ENCODE data around the gene SND1. TPM values are rescaled to one million over a fixed set of nuclear protein-coding genes. Genes with fewer than 3 reads are reported as not detected.

SND1 gene
- total and polyA plus RNA-seq, 2 of the 4 experiments (the other 2 are of a cell fraction), result 154 to 294 TPM

DNA sequence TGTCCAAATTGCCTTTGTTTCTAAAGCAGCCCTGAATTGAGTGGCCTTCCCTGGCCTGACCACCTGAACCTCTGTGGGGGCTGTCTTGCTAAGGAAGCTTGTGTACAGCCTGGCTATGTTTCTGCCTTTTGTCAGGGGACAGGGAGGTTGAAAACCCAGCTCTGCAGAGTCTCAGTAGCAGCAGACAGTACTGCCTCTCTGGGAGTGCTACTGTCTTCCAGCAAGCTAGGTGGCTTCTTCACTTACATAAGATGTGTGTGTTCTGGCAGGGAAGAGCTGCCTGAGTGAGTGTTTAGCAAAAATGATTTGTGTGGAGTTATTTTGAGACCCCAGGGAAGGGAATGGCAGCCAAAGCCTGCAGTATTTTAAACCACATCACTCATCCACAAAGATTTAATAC lies 321.8 kb downstream of the SND1 start:
- Histone ChIP-seq H3K56ac (ENCODE audit: extremely low read depth, insufficient read depth, low read length) (no peak overlapping the region), H4K8ac (ENCODE audit: low read depth in 2 of 2, low read length in 2 of 2) (no peak overlapping the region), H3K18ac (ENCODE audit: low read depth, low read length) (no peak overlapping the region), H2BK5ac (ENCODE audit: low read depth, low read length, poor library complexity, severe bottlenecking) (no peak overlapping the region), H3K9ac (ENCODE audit: low read depth, low read length) (no peak overlapping the region), H3K27ac (ENCODE audit: insufficient read depth, low read length) (no peak overlapping the region), H4K91ac (ENCODE audit: insufficient read depth, low read depth, low read length) (no peak overlapping the region), H4K5ac (ENCODE audit: low read depth, low read length) (no peak overlapping the region), H2AFZ (replicated peaks; ENCODE audit: low read length, poor library complexity) (no peak overlapping the region), H2BK20ac (ENCODE audit: low read depth, low read length) (no peak overlapping the region), H3K4me1 (ENCODE audit: control insufficient read depth, insufficient read depth, low read length) (no peaks in the 10 kb centered on the region), H3K27me3 (ENCODE audit: control insufficient read depth, insufficient read depth, low read length) (no peaks in the 10 kb centered on the region), H3K23ac (ENCODE audit: low read depth, low read length) (no peak overlapping the region), H3K4ac (ENCODE audit: low read depth, low read length) (no peak overlapping the region), H4K20me1 (ENCODE audit: insufficient read depth, low read length) (peaks cover 8% of the 10 kb centered on the region; the same call in 1 of the 2 replicates), H3K9me3 (ENCODE audit: control insufficient read depth, insufficient read depth, low read length) (peaks cover 2% of the 10 kb centered on the region), H3K36me3 (ENCODE audit: control insufficient read depth, insufficient read depth, low read length) (peaks cover 10% of the 10 kb centered on the region), H3K4me3 (ENCODE audit: insufficient read depth, low read depth, low read length) (no peak overlapping the region), H2BK15ac (ENCODE audit: low read depth, low read length) (no peak overlapping the region), H3K4me2 (ENCODE audit: low read depth, low read length) (no peak overlapping the region), H2AK5ac (ENCODE audit: low read depth, low read length) (no peak overlapping the region), H3K9me1 (ENCODE audit: insufficient read depth, low read length) (peaks cover 2% of the 10 kb centered on the region; the same call in 1 of the 2 replicates), H2BK120ac (ENCODE audit: low read depth, low read length) (no peak overlapping the region), H3K79me1 (ENCODE audit: low read depth in 1 of 2, low read length in 2 of 2) (peaks cover 25 to 39% of the 10 kb centered on the region in 2 experiments), H3K14ac (replicated peaks; ENCODE audit: low read depth, low read length) (no peak overlapping the region), H2AK9ac (replicated peaks; ENCODE audit: low read depth, low read length, poor library complexity) (no peak overlapping the region)
- TF ChIP-seq MXI1 (IDR thresholded peaks at IDR 0.05; ENCODE audit: borderline replicate concordance, low read depth, low read length) (no peak), CEBPB (IDR thresholded peaks at IDR 0.05; ENCODE audit: low read depth, low read length) (no peak)
- ATAC-seq (ENCODE audit: low read depth) (no peak), DNase-seq (no peak)
- intact Hi-C loops (cut with micrococcal nuclease) (no loop called here), dilution Hi-C loops (cut with HindIII; ENCODE audit: low sequenced_read_pairs, unreplicated experiment) (no loop called here), in situ Hi-C loops (cut with MboI; ENCODE audit: low sequenced_read_pairs) (no loop called here)
- ChIA-PET CTCF (interaction anchor here (1.1 kb wide), 1 partner anchor 19 kb away, joined by 3 read pairs; no protein-coding TSS in a partner anchor), POLR2A (ENCODE audit: unreplicated experiment) (no interaction called here)
- no TSS peak for BruUV-seq (replicated peaks)
